ENCODE data around the gene EIF5AL1.
"Not testable (repeated sequence)": the region's sequence is repeated elsewhere in the genome, so short reads cannot be mapped to it uniquely, and the experiment has no call there.

DNA sequence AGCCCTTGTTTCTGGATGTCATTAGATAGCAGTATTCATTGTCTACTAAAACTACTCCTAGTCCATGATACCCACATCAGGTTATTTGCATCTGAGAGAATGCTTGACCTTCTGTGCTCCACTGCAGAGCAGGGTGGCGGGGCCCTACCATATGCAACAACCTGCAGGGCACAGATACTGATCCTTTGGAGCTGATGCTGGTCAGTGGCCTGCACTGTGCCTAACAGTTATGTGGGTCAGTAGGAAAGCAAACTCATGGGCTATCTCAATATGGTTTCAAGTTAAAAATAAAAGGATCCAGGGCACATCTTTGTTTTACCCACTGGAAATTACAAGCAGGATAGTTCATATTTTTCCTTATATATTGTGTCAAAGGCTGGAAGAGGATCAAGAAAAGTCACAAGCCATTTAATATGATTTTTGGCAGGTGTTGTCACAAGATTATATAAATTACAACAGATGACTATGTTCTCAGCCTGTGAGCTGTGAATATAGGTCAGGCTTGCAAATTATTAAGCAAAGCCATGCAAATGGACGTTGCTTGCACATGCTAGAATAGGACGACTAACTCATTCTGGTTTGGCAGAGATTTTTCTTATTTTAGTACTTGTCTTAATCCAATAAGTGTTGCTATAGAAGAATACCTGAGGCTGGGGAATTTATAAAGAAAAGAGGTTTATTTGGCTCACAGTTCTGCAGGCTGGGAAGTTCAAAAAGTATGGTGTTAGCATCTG lies 32.8 kb downstream of the EIF5AL1 start:
- TF ChIP-seq CTCF (IDR thresholded peaks at IDR 0.05 in 8 of 11, conservative IDR thresholded peaks at IDR 0.05 in 3 of 11); POLR2A (IDR thresholded peaks at IDR 0.05): not testable (repeated sequence)
